Measurements from ENCODE around the gene ATP8B4. TPM values are rescaled to one million over a fixed set of nuclear protein-coding genes. Genes with fewer than 3 reads are reported as not detected.

The ATP8B4 gene
- total and polyA plus RNA-seq, 2 donors (not counting 1 experiment from before 2014, with no cell fraction given): 0.42 TPM; not detected in 1

DNA sequence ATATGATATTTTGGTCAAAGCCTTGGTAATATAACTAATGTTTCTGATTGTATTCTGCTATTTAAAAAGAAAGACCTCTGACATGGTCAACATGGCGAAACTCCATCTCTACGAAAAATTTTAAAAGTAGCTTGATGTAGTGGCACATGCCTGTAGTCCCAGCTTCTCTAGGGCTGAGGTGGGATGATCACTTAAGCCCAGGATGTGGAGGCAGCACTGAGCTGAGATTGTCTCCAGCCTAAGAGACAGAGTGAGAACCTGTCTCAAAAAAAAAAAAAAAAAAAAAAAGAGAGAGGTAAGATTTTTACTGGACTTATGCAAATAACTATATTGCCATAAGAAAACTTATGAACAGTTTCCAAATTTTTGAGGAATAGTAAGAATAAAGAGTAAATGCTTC lies 32.4 kb upstream of the ATP8B4 start:
- no peaks in the 10 kb centered on the region for H3K27me3 Mint-ChIP-seq
- POLR2A ChIA-PET: no interaction called here
- H4K20me1 ChIP-seq (ENCODE audit: control insufficient read depth, insufficient read depth, low read length, poor library complexity, severe bottlenecking): no peaks in the 10 kb centered on the region
- CTCF ChIA-PET: interaction anchor here (0.8 kb wide), 1 partner anchor 1288 kb away, joined by 3 read pairs; no protein-coding TSS in a partner anchor
- WGBS (ENCODE audit: insufficient coverage): 94% methylated on average over 2 of the region's 2 CpGs
- intact Hi-C loops (cut with micrococcal nuclease): no loop called here
- no peak overlapping the region for H3K9ac ChIP-seq (ENCODE audit: low read length)
- H2AFZ ChIP-seq (ENCODE audit: insufficient read depth, low read depth, low read length, poor library complexity, severe bottlenecking): no peak overlapping the region
- ATAC-seq (ENCODE audit: low read depth) (no peak), DNase-seq (no peak)
- no peaks in the 10 kb centered on the region for H3K4me1 ChIP-seq (ENCODE audit: control insufficient read depth in 2 of 2, insufficient read depth in 2 of 2, low read length in 2 of 2)
- H3K9me3 ChIP-seq (ENCODE audit: control extremely low read depth in 1 of 3, control insufficient read depth in 2 of 3, insufficient read depth in 1 of 3, low read length in 2 of 3): peaks cover 0 to 7% (median 2%) of the 10 kb centered on the region in 3 donors
- no peaks in the 10 kb centered on the region for H3K36me3 ChIP-seq (replicated peaks in 1 of 2; ENCODE audit: control extremely low read depth in 1 of 2, control insufficient read depth in 1 of 2, extremely low read depth in 1 of 2, insufficient read depth in 2 of 2, low read length in 1 of 2)
- no peak overlapping the region for H3K27ac Mint-ChIP-seq
- H3K4me1 Mint-ChIP-seq: no peaks in the 10 kb centered on the region
- no peak overlapping the region for H3K4me3 Mint-ChIP-seq
- H3K27ac ChIP-seq (ENCODE audit: low read length in 2 of 2): no peak overlapping the region
- no peak overlapping the region for H3K4me2 ChIP-seq (replicated peaks; ENCODE audit: low read depth, low read length, poor library complexity, severe bottlenecking)
- no peak overlapping the region for H3K4me3 ChIP-seq (ENCODE audit: control extremely low read depth in 1 of 5, extremely low read depth in 1 of 5, insufficient read depth in 1 of 5, low read depth in 2 of 5, low read length in 4 of 5)
- TF ChIP-seq EZH2 (IDR thresholded peaks at IDR 0.05; ENCODE audit: borderline replicate concordance, insufficient read depth, low read depth, low read length, poor library complexity, severe bottlenecking): no peak
- TF ChIP-seq, protein P1, sequence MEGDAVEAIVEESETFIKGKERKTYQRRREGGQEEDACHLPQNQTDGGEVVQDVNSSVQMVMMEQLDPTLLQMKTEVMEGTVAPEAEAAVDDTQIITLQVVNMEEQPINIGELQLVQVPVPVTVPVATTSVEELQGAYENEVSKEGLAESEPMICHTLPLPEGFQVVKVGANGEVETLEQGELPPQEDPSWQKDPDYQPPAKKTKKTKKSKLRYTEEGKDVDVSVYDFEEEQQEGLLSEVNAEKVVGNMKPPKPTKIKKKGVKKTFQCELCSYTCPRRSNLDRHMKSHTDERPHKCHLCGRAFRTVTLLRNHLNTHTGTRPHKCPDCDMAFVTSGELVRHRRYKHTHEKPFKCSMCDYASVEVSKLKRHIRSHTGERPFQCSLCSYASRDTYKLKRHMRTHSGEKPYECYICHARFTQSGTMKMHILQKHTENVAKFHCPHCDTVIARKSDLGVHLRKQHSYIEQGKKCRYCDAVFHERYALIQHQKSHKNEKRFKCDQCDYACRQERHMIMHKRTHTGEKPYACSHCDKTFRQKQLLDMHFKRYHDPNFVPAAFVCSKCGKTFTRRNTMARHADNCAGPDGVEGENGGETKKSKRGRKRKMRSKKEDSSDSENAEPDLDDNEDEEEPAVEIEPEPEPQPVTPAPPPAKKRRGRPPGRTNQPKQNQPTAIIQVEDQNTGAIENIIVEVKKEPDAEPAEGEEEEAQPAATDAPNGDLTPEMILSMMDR (IDR thresholded peaks at IDR 0.05): no peak
- no peaks in the 10 kb centered on the region for H3K9me3 Mint-ChIP-seq (ENCODE audit: insufficient read depth)
- H3K27me3 ChIP-seq (replicated peaks in 1 of 4; ENCODE audit: control extremely low read depth in 1 of 4, control insufficient read depth in 3 of 4, insufficient read depth in 4 of 4, low read length in 3 of 4): no peaks in the 10 kb centered on the region
- H3K79me2 ChIP-seq (ENCODE audit: control insufficient read depth, insufficient read depth, low read length): no peaks in the 10 kb centered on the region

DNA sequence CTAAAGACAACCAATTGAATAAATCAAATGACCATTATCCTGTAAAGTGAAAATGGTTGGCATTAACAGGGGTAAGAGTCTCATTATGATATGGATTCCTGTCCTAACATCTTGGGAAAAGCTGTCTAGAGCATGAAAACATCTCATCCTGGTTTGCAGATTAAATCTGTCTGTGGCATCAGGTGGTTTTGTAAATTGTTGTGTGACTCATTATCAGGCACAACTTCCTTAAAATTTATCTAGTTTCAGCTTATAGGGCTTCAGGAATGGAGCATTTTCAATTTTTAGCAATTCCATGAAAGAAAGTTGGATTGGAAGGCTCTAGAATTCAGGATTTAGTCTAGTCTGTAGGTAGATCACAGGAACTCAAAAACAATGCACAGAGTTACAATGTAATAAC lies 31.8 kb upstream of the ATP8B4 start:
- ChIA-PET POLR2A (no interaction called here), CTCF (interaction anchor here (0.8 kb wide), 1 partner anchor 1287 kb away, joined by 3 read pairs; no protein-coding TSS in a partner anchor)
- no peaks in the 10 kb centered on the region for H3K27me3 ChIP-seq (replicated peaks in 1 of 4; ENCODE audit: control extremely low read depth in 1 of 4, control insufficient read depth in 3 of 4, insufficient read depth in 4 of 4, low read length in 3 of 4)
- no peak overlapping the region for H2AFZ ChIP-seq (ENCODE audit: insufficient read depth, low read depth, low read length, poor library complexity, severe bottlenecking)
- no peak overlapping the region for H3K4me2 ChIP-seq (replicated peaks; ENCODE audit: low read depth, low read length, poor library complexity, severe bottlenecking)
- Mint-ChIP-seq H3K4me1 (no peaks in the 10 kb centered on the region), H3K9me3 (ENCODE audit: insufficient read depth) (no peaks in the 10 kb centered on the region), H3K4me3 (no peak overlapping the region), H3K27me3 (no peaks in the 10 kb centered on the region), H3K27ac (no peak overlapping the region)
- H3K79me2 ChIP-seq (ENCODE audit: control insufficient read depth, insufficient read depth, low read length): no peaks in the 10 kb centered on the region
- no peaks in the 10 kb centered on the region for H3K36me3 ChIP-seq (replicated peaks in 1 of 2; ENCODE audit: control extremely low read depth in 1 of 2, control insufficient read depth in 1 of 2, extremely low read depth in 1 of 2, insufficient read depth in 2 of 2, low read length in 1 of 2)
- no peak overlapping the region for H3K27ac ChIP-seq (ENCODE audit: low read length in 2 of 2)
- DNase-seq (no peak), ATAC-seq (ENCODE audit: low read depth) (no peak)
- H3K9me3 ChIP-seq (ENCODE audit: control extremely low read depth in 1 of 3, control insufficient read depth in 2 of 3, insufficient read depth in 1 of 3, low read length in 2 of 3): peaks cover 0 to 7% (median 2%) of the 10 kb centered on the region in 3 donors
- H3K4me1 ChIP-seq (ENCODE audit: control insufficient read depth in 2 of 2, insufficient read depth in 2 of 2, low read length in 2 of 2): no peaks in the 10 kb centered on the region
- H3K9ac ChIP-seq (ENCODE audit: low read length): no peak overlapping the region
- no peak overlapping the region for H3K4me3 ChIP-seq (ENCODE audit: control extremely low read depth in 1 of 5, extremely low read depth in 1 of 5, insufficient read depth in 1 of 5, low read depth in 2 of 5, low read length in 4 of 5)
- H4K20me1 ChIP-seq (ENCODE audit: control insufficient read depth, insufficient read depth, low read length, poor library complexity, severe bottlenecking): no peaks in the 10 kb centered on the region
- intact Hi-C loops (cut with micrococcal nuclease): no loop called here
- TF ChIP-seq EZH2 (IDR thresholded peaks at IDR 0.05; ENCODE audit: borderline replicate concordance, insufficient read depth, low read depth, low read length, poor library complexity, severe bottlenecking): no peak
- TF ChIP-seq, protein P1 (IDR thresholded peaks at IDR 0.05): no peak

Data from B cell (primary cell).